ENCODE results near the gene AKT3.

AKT3 gene

DNA sequence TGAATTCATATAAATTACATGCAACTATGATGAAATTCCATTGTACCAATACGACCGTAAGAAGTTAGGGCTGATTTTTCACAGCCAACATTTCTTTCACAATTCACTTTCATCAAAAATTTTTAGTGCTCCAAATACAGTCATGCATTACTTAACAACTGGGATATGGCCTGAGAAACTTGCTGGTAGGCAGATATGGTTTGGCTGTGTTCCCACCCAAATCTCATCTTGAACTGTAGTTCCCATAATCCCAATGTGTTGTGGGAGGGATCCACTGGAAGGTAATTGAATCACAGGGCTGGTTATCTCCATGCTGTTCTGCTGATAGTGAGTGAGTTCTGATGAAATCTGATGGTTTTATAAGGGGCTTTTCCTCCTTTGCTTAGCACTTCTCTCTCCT is 244.4 kb downstream of the AKT3 start:
- Mint-ChIP-seq H3K4me3 (no peak overlapping the region), H3K9me3 (peaks cover 12% of the 10 kb centered on the region), H3K27me3 (ENCODE audit: low read depth) (no peaks in the 10 kb centered on the region), H3K4me1 (no peaks in the 10 kb centered on the region), H3K36me3 (ENCODE audit: low read depth) (peaks cover 55% of the 10 kb centered on the region), H3K27ac (no peak overlapping the region)
- no peak for TF ChIP-seq CTCF (IDR thresholded peaks at IDR 0.05; ENCODE audit: unreplicated experiment in 3 of 3)

GRCh38 chr1:243601720-243602119 is 248.3 kb downstream of the AKT3 start:
- peaks cover 12% of the 10 kb centered on the region for H3K9me3 Mint-ChIP-seq
- H3K27ac Mint-ChIP-seq, result no peak overlapping the region
- H3K36me3 Mint-ChIP-seq (ENCODE audit: low read depth), result peaks cover 41% of the 10 kb centered on the region
- no peak for TF ChIP-seq CTCF (IDR thresholded peaks at IDR 0.05; ENCODE audit: unreplicated experiment in 3 of 3)
- H3K4me3 Mint-ChIP-seq, result no peak overlapping the region
- no peaks in the 10 kb centered on the region for H3K4me1 Mint-ChIP-seq
- H3K27me3 Mint-ChIP-seq (ENCODE audit: low read depth), result no peaks in the 10 kb centered on the region

DNA sequence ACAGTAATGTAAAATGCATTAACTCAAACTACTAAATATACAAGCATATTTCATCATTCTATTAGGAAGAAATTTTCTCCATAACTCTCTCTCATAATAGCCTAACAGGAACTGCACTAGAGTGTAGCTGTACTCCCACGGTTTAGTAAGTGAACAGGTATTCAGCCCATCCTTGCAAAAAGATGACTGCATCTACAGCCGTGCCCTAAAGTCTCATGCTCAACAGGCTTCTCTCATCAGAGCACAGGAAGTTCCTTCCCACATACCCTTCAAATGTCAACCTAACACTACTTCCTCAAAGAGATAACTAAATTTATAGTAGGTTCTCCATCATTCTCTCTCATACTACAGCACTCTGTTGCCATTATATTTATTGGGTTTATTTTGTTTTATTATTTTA is 251.6 kb downstream of the AKT3 start:
- H3K36me3 Mint-ChIP-seq (ENCODE audit: low read depth), result peaks cover 25% of the 10 kb centered on the region
- peaks cover 7% of the 10 kb centered on the region for H3K9me3 Mint-ChIP-seq
- no peak for TF ChIP-seq CTCF (IDR thresholded peaks at IDR 0.05; ENCODE audit: unreplicated experiment in 3 of 3)
- H3K4me1 Mint-ChIP-seq, result no peaks in the 10 kb centered on the region
- no peak overlapping the region for H3K27ac Mint-ChIP-seq
- H3K27me3 Mint-ChIP-seq (ENCODE audit: low read depth), result no peaks in the 10 kb centered on the region
- no peak overlapping the region for H3K4me3 Mint-ChIP-seq

- Mint-ChIP-seq H3K9me3 (peaks cover 6% of the 10 kb centered on the region), H3K4me3 (no peak overlapping the region), H3K36me3 (ENCODE audit: low read depth) (peaks cover 17% of the 10 kb centered on the region), H3K27ac (no peak overlapping the region), H3K27me3 (ENCODE audit: low read depth) (no peaks in the 10 kb centered on the region), H3K4me1 (no peaks in the 10 kb centered on the region)
- no peak for TF ChIP-seq CTCF (IDR thresholded peaks at IDR 0.05; ENCODE audit: unreplicated experiment in 3 of 3)
These were observed 252.7 kb downstream of the AKT3 start for GRCh38 chr1:243597383-243597782.

DNA sequence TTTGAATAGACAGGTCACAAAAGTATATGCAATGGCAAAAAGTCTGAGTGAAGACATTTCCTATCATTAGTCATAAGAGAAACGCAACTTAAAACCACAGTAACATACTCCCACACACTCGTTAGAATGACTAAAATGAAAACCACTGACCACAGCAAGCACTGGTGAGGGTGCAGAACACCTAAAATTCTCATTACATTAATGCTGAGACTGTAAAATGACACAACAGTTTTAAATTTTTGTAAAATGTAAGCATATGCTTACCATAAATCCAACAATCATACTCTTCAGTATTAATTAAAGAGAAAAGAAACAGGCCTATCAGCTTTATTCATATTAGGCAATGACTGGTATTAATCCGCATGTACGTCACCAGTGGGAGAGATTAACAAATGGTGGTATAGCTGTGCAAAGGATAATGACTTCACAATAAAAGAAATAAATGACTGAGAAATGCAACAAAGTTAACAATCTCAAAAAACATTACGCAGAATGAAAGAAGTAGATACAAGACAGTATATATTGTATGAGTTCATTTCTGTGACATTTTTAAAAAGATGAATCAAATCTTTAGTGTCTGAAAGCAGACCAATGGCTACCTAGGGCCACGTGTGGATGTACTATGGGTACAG is 253.5 kb downstream of the AKT3 start:
- H3K36me3 Mint-ChIP-seq (ENCODE audit: low read depth), result peaks cover 15% of the 10 kb centered on the region
- H3K27me3 Mint-ChIP-seq (ENCODE audit: low read depth), result no peaks in the 10 kb centered on the region
- H3K9me3 Mint-ChIP-seq, result peaks cover 3% of the 10 kb centered on the region
- H3K4me1 Mint-ChIP-seq, result no peaks in the 10 kb centered on the region
- H3K27ac Mint-ChIP-seq, result no peak overlapping the region
- no peak for TF ChIP-seq CTCF (IDR thresholded peaks at IDR 0.05; ENCODE audit: unreplicated experiment in 3 of 3)
- no peak overlapping the region for H3K4me3 Mint-ChIP-seq

DNA sequence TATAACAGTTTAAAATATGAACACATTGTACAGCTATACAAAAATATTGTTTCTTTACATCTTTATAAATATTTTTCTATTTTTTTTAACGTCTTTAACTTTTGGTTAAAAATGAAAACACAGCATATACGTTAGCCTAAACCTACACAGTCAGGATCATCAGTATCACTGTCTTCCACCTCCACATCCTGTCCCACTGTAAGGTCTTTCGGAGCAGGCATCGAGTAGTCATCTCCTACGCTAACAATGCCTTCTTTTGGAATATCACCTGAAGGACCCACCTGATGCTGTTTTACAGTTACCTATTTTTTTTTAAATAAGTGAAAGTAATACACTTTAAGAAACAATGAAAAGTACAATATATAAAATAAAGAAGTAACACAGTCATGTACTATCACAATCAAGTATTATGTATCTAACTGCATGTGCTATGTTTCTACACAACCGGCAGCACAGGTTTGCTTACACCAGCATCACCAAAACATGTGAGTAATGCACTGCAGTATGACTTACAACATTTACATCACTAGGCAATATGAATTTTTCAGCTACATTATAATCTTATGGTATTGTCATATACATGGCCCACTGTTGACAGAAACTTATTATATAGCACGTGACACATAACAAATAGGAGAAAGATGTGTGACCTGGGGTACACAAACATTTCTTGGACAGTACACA is 254.4 kb downstream of the AKT3 start:
- no peaks in the 10 kb centered on the region for H3K27me3 Mint-ChIP-seq (ENCODE audit: low read depth)
- H3K4me3 Mint-ChIP-seq, result no peak overlapping the region
- peaks cover 4% of the 10 kb centered on the region for H3K9me3 Mint-ChIP-seq
- H3K27ac Mint-ChIP-seq, result no peak overlapping the region
- TF ChIP-seq CTCF (IDR thresholded peaks at IDR 0.05; ENCODE audit: unreplicated experiment in 3 of 3), result no peak
- no peaks in the 10 kb centered on the region for H3K4me1 Mint-ChIP-seq
- peaks cover 13% of the 10 kb centered on the region for H3K36me3 Mint-ChIP-seq (ENCODE audit: low read depth)

Data from nephron (organoid).